ENCODE data around the gene KDM1A. TPM values are rescaled to one million over a fixed set of nuclear protein-coding genes. Genes with fewer than 3 reads are reported as not detected.
A peak's percentile ranks its signal among the peaks of the same experiment; 100 is the strongest.

KDM1A gene
- total and polyA plus RNA-seq, 9 of the 15 experiments (the other 6 are each of a cell fraction or from before 2014, with no cell fraction given): 59.2 to 181 (median 168) TPM

DNA sequence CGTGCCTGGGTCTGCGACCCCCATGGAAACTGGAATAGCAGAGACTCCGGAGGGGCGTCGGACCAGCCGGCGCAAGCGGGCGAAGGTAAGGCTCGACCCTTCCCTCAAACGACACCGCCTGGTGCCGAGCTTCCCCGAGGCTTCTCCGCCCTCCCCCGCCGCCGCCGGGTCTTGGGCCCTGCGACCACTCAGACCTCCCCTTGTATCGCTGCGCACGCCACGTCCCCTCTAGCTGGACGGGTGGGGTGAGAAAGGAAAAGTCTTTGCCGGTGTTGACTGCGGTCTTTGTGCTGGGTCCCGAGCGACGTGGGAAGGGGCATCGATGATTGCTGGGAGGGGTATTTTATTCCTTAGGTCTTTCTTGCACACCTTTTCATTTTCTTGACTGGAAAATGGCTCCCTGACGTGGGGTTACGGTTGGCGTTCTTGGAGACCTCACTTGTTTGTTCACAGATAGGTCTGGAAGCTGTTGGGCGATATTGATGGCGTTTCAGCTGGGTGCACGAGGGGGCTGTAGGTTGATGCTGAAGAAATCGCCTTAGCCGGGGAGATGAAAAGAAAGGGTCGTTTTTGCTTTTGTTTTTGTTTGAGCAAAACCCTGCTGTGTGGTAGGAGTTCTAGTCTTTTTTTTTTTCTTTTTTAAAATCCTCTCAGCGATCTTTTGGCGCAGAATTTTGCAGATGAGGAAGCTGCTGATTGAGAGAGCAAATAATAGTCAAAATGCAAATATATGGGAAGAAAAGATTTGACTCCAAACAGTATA lies 776 bp downstream of the KDM1A start (continued):
- TF ChIP-seq ESRRB (CRISPR knock-in tag; IDR thresholded peaks at IDR 0.05; ENCODE audit: borderline replicate concordance) (no peak), JUN (IDR thresholded peaks at IDR 0.05; ENCODE audit: borderline replicate concordance, low read depth, low read length) (no peak), JUN (CRISPR knock-in tag; IDR thresholded peaks at IDR 0.05; ENCODE audit: borderline replicate concordance) (no peak), SREBF2 (CRISPR knock-in tag; IDR thresholded peaks at IDR 0.05) (no peak), SAP30 (IDR thresholded peaks at IDR 0.05; ENCODE audit: borderline replicate concordance, insufficient read depth, low read depth, low read length, poor library complexity, severe bottlenecking) (peak; percentile 38), POLR2AphosphoS5 (IDR thresholded peaks at IDR 0.05; ENCODE audit: control insufficient read depth, insufficient read depth, low read depth, low read length) (peak; percentile 28; the same call in 1 of the 2 replicates), C11orf30 (IDR thresholded peaks at IDR 0.05; ENCODE audit: low read depth) (no peak), SIRT6 (IDR thresholded peaks at IDR 0.05; ENCODE audit: low read depth, low read length) (no peak), L3MBTL2 (IDR thresholded peaks at IDR 0.05) (no peak), PHB (CRISPR knock-in tag; IDR thresholded peaks at IDR 0.05) (no peak), ZNF140 (CRISPR knock-in tag; IDR thresholded peaks at IDR 0.05) (no peak), ZNF75A (CRISPR knock-in tag; IDR thresholded peaks at IDR 0.05) (no peak)
- TF ChIP-seq, protein P1, sequence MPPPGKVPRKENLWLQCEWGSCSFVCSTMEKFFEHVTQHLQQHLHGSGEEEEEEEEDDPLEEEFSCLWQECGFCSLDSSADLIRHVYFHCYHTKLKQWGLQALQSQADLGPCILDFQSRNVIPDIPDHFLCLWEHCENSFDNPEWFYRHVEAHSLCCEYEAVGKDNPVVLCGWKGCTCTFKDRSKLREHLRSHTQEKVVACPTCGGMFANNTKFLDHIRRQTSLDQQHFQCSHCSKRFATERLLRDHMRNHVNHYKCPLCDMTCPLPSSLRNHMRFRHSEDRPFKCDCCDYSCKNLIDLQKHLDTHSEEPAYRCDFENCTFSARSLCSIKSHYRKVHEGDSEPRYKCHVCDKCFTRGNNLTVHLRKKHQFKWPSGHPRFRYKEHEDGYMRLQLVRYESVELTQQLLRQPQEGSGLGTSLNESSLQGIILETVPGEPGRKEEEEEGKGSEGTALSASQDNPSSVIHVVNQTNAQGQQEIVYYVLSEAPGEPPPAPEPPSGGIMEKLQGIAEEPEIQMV (tag; conservative IDR thresholded peaks at IDR 0.05; ENCODE audit: low read depth): no peak
- TF ChIP-seq, protein P2, sequence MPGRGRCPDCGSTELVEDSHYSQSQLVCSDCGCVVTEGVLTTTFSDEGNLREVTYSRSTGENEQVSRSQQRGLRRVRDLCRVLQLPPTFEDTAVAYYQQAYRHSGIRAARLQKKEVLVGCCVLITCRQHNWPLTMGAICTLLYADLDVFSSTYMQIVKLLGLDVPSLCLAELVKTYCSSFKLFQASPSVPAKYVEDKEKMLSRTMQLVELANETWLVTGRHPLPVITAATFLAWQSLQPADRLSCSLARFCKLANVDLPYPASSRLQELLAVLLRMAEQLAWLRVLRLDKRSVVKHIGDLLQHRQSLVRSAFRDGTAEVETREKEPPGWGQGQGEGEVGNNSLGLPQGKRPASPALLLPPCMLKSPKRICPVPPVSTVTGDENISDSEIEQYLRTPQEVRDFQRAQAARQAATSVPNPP (IDR thresholded peaks at IDR 0.05; ENCODE audit: borderline replicate concordance, insufficient read depth, insufficient read length): no peak
- TF ChIP-seq, protein P3, sequence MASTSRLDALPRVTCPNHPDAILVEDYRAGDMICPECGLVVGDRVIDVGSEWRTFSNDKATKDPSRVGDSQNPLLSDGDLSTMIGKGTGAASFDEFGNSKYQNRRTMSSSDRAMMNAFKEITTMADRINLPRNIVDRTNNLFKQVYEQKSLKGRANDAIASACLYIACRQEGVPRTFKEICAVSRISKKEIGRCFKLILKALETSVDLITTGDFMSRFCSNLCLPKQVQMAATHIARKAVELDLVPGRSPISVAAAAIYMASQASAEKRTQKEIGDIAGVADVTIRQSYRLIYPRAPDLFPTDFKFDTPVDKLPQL (IDR thresholded peaks at IDR 0.05; ENCODE audit: extremely low read depth, insufficient read length): no peak
- TF ChIP-seq, protein P4, sequence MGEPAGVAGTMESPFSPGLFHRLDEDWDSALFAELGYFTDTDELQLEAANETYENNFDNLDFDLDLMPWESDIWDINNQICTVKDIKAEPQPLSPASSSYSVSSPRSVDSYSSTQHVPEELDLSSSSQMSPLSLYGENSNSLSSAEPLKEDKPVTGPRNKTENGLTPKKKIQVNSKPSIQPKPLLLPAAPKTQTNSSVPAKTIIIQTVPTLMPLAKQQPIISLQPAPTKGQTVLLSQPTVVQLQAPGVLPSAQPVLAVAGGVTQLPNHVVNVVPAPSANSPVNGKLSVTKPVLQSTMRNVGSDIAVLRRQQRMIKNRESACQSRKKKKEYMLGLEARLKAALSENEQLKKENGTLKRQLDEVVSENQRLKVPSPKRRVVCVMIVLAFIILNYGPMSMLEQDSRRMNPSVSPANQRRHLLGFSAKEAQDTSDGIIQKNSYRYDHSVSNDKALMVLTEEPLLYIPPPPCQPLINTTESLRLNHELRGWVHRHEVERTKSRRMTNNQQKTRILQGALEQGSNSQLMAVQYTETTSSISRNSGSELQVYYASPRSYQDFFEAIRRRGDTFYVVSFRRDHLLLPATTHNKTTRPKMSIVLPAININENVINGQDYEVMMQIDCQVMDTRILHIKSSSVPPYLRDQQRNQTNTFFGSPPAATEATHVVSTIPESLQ (CRISPR knock-in tag; IDR thresholded peaks at IDR 0.05): no peak
- TF ChIP-seq, protein P5, sequence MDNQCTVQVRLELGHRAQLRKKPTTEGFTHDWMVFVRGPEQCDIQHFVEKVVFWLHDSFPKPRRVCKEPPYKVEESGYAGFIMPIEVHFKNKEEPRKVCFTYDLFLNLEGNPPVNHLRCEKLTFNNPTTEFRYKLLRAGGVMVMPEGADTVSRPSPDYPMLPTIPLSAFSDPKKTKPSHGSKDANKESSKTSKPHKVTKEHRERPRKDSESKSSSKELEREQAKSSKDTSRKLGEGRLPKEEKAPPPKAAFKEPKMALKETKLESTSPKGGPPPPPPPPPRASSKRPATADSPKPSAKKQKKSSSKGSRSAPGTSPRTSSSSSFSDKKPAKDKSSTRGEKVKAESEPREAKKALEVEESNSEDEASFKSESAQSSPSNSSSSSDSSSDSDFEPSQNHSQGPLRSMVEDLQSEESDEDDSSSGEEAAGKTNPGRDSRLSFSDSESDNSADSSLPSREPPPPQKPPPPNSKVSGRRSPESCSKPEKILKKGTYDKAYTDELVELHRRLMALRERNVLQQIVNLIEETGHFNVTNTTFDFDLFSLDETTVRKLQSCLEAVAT (IDR thresholded peaks at IDR 0.05): peak in 1 of 2 experiments; percentile 74; a peak in 2 of 4 replicates

All from K562 (cell line).